Right lobe of liver (tissue), 6 donors: ENCODE data around the gene CDC25A. TPM values are rescaled to one million over a fixed set of nuclear protein-coding genes. Genes with fewer than 3 reads are reported as not detected.

Experiments used
- ATAC-seq, 4 donors: fragments of 200-7000 bp; cut with Tn5 transposase; one replicate each; pipeline ENCODE4 v1.9.1; 2020; ENCODE audit warnings: mild to moderate bottlenecking in 4 of 4, moderate library complexity in 4 of 4
- DNase-seq, 3 donors: peaks; one replicate each; pipeline ENCODE4 v3.0.0-alpha.2; 2020
- H3K27ac ChIP-seq, 3 donors: fragments of 200-600 bp; one replicate each; pipeline ENCODE4 v1.8.0; 2022
- H3K27me3 ChIP-seq, 2 donors: fragments of 200-600 bp; one replicate each; pipeline ENCODE4 v1.8.0; 2022
- H3K36me3 ChIP-seq, 4 donors: fragments of 200-600 bp; sonication (generic) in 1 of 4; one replicate each; pipeline versions ENCODE4 v1.5.1 to v1.8.0; 2017 to 2022; ENCODE audit warnings: control low read depth in 1 of 4
- H3K4me1 ChIP-seq, 4 donors: fragments of 200-600 bp; sonication (generic) in 1 of 4; one replicate each; pipeline versions ENCODE4 v1.5.1 to v1.8.0; 2017 to 2022; ENCODE audit warnings: control low read depth in 1 of 4
- H3K4me3 ChIP-seq, 3 donors: fragments of 200-600 bp; one replicate each; pipeline ENCODE4 v1.8.0; 2022
- H3K9me3 ChIP-seq, 4 donors: fragments of 200-600 bp; sonication (generic) in 1 of 4; one replicate each; pipeline versions ENCODE4 v1.5.1 to v1.8.0; 2017 to 2022; ENCODE audit warnings: control low read depth in 1 of 4
- POLR2A ChIP-seq: fragments of 450-650 bp; IDR thresholded peaks from one replicate; pipeline ENCODE4 v1.6.1; 2017; ENCODE audit warnings: antibody characterized with exemption, mild to moderate bottlenecking
- WGBS: methylation state at CpG from one replicate; pipeline ENCODE4 v1.1.6; 2018; ENCODE audit warnings: low coverage, low lambda C conversion rate; ENCODE audit not compliant: insufficient coverage; ENCODE audit errors: missing lambda C conversion rate; 5-methylcytosine and 5-hydroxymethylcytosine counted together
- intact Hi-C, 2 donors: fragments of 100-400 bp; cut with DNase I; formaldehyde crosslinking; loops; one replicate each; pipeline versions ENCODE4 v1.11.2 to v1.14.1; 2022
- total RNA-seq, 6 experiments: library from RNA; depleted of rRNA in 2 of 6; stranded (reverse); fragments of >200 nt in 2 of 6; fragmentation: NEBNext Ultra II Directional in 3 of 6; extraction: Animal tissue kit (Norgen Biotek cat#: 25700) in 3 of 6; gene quantifications; one replicate each; pipeline versions ENCODE4 v1.1.0 to v1.2.4, GENCODE V29; 2016 to 2023
- TF ChIP-seq, protein P1 (sequence below), 4 donors: fragments of 200-600 bp in 3 of 4; fragments of 450-650 bp in 1 of 4; IDR thresholded peaks; one replicate each; pipeline versions ENCODE4 v1.5.1 to v1.8.0; 2016 to 2022; ENCODE audit warnings: antibody characterized with exemption in 4 of 4, mild to moderate bottlenecking in 2 of 4
- donor health status: DM: no; HTN: yes; CAD: no.
- donor health status: DM: no; HTN: no; CAD: no.
- donor health status: DM: no; HTN: no; CAD: no.
- donor health status: DM: no; HTN: yes; CAD: no.
- donor health status: DM: no; HTN: yes; CAD: no.

The CDC25A gene
- total RNA-seq, 6 experiments from 2014 or later, result 0.27 to 8.8 (median 0.56) TPM

DNA sequence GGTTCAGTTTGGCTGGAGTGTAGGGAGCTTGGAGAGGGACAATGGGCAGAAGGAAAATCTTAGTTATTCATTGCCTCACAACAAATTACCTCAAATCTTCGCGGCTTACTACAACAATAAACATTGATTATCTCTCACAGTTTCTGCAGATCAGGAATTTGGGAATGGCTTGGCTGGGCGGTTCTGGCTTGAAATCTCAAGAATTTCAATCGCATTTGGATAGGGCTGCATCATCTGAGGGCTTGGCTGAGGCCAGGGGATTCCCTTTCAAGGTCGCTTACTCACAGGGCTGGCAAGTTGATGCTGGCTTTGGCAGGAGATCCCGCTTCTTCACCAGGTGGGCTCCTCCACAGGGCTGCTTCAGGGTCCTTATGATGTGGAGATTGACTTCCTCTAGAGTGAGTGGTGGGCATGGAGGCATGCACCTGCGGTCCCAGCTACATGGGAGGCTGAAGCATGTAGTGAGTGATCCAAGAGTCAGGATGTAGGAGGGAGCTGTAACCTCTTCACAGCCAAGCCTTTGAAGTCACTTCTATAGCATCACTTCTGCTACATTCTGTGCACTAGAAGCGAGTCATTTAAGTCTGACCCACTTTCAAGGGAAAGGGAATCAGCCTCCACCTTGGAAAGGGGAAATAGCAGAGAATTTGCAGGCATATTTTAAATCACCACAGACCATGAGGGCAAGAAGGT, 63.1 kb downstream of the CDC25A start:
- H3K9me3 ChIP-seq, result no peaks in the 10 kb centered on the region
- no peak for DNase-seq
- H3K36me3 ChIP-seq, result no peaks in the 10 kb centered on the region
- H3K27me3 ChIP-seq, result no peaks in the 10 kb centered on the region
- WGBS, result 71% methylated on average over 6 of the region's 8 CpGs
- no peak for ATAC-seq
- no peak overlapping the region for H3K27ac ChIP-seq
- no peak overlapping the region for H3K4me3 ChIP-seq
- intact Hi-C loops, result no loop called here
- TF ChIP-seq POLR2A, result no peak
- TF ChIP-seq, protein P1, sequence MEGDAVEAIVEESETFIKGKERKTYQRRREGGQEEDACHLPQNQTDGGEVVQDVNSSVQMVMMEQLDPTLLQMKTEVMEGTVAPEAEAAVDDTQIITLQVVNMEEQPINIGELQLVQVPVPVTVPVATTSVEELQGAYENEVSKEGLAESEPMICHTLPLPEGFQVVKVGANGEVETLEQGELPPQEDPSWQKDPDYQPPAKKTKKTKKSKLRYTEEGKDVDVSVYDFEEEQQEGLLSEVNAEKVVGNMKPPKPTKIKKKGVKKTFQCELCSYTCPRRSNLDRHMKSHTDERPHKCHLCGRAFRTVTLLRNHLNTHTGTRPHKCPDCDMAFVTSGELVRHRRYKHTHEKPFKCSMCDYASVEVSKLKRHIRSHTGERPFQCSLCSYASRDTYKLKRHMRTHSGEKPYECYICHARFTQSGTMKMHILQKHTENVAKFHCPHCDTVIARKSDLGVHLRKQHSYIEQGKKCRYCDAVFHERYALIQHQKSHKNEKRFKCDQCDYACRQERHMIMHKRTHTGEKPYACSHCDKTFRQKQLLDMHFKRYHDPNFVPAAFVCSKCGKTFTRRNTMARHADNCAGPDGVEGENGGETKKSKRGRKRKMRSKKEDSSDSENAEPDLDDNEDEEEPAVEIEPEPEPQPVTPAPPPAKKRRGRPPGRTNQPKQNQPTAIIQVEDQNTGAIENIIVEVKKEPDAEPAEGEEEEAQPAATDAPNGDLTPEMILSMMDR (IDR thresholded peaks at IDR 0.05), result no peak
- no peaks in the 10 kb centered on the region for H3K4me1 ChIP-seq

DNA sequence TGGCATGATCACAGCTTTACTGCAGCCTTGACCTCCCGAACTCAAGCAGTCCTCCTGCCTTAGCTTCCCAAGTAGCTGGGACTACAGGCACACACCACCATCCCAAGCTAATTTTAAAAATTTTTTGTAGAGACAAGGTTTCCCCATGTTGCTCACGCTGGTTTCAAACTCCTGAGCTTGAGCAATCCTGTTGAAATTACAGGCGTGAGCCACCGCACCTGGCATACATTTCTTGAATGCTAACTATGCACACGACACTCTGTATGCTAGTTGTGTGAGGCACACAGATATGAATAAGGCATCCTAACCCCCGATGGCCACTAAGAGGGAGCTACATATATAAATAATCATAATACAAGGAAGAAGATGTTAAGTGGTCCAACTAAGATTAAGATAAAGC, 64.9 kb downstream of the CDC25A start:
- Histone ChIP-seq H3K27me3 (no peaks in the 10 kb centered on the region), H3K4me1 (no peaks in the 10 kb centered on the region), H3K36me3 (no peaks in the 10 kb centered on the region), H3K27ac (no peak overlapping the region), H3K9me3 (no peaks in the 10 kb centered on the region), H3K4me3 (no peak overlapping the region)
- intact Hi-C loops, result no loop called here
- ATAC-seq, result no peak
- no peak for DNase-seq
- no peak for TF ChIP-seq POLR2A
- TF ChIP-seq, protein P1 (IDR thresholded peaks at IDR 0.05), result no peak
- 88% methylated on average over 5 of the region's 6 CpGs for WGBS

DNA sequence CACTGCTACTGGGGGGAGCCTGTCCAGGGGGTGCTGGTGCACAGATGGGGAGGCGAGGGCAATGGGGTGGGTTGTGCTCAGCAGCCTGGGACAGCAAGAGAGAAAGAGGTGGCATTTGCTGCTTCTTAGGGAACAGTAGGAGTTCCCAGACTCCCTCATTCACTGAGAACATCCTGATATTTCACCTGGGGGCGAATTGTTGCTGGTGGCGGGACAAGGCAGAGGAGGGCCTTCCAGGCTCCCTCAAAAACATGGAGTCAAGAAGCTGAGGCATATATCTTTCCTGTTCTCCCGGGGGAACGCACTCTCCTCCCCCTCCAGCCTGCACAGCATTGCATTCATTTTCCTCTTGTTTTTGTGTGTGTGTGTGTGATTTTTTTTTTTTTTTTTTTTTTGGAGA, 65.7 kb downstream of the CDC25A start:
- ATAC-seq, result no peak
- DNase-seq, result no peak
- Histone ChIP-seq H3K36me3 (no peaks in the 10 kb centered on the region), H3K27me3 (no peaks in the 10 kb centered on the region), H3K9me3 (no peaks in the 10 kb centered on the region), H3K27ac (no peak overlapping the region), H3K4me3 (no peak overlapping the region), H3K4me1 (no peaks in the 10 kb centered on the region)
- 80% methylated on average over 2 of the region's 5 CpGs for WGBS
- intact Hi-C loops, result no loop called here
- TF ChIP-seq, protein P1 (IDR thresholded peaks at IDR 0.05), result no peak
- no peak for TF ChIP-seq POLR2A

DNA sequence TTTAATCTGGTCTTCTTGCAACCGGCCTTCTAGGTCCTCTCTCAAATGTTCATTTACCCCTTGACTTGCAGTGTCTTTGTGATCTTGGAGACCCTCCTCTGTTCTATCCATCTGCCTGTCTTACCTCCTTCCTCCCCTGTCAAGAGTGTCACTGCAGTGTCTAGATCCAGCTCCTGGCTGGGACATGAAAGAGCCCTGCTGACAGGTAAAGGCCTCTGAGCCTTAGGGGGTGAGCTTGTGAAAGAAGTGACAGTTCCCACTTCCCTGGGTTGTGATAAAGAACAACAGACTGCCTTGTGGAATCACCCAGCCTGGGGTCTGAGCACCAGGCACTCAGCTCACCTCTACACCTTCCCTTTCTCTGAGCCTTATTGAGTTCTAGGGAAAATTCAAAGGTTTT, 68.0 kb downstream of the CDC25A start:
- ATAC-seq (no peak), DNase-seq (no peak)
- H3K36me3 ChIP-seq, result no peaks in the 10 kb centered on the region
- no peak overlapping the region for H3K4me3 ChIP-seq
- TF ChIP-seq, protein P1 (IDR thresholded peaks at IDR 0.05), result no peak
- TF ChIP-seq POLR2A, result no peak
- intact Hi-C loops, result no loop called here
- H3K9me3 ChIP-seq, result no peaks in the 10 kb centered on the region
- H3K4me1 ChIP-seq, result no peaks in the 10 kb centered on the region
- 50% methylated on average over 1 of the region's 1 CpG for WGBS
- H3K27me3 ChIP-seq, result no peaks in the 10 kb centered on the region
- H3K27ac ChIP-seq, result no peak overlapping the region
